Endothelial cell of coronary artery (primary cell): Measurements from ENCODE around the gene MLF2. TPM values are rescaled to one million over a fixed set of nuclear protein-coding genes. Genes with fewer than 3 reads are reported as not detected.

ENCODE experiments used
- total RNA-seq: library from RNA; depleted of rRNA; stranded (reverse); fragments of >200 nt; gene quantifications from 2 replicates; pipeline ENCODE4 v1.2.3, GENCODE V29; 2014

The MLF2 gene, protein sequence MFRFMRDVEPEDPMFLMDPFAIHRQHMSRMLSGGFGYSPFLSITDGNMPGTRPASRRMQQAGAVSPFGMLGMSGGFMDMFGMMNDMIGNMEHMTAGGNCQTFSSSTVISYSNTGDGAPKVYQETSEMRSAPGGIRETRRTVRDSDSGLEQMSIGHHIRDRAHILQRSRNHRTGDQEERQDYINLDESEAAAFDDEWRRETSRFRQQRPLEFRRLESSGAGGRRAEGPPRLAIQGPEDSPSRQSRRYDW
- total RNA-seq, result 78.1 and 83.2 TPM in 2 replicates

DNA sequence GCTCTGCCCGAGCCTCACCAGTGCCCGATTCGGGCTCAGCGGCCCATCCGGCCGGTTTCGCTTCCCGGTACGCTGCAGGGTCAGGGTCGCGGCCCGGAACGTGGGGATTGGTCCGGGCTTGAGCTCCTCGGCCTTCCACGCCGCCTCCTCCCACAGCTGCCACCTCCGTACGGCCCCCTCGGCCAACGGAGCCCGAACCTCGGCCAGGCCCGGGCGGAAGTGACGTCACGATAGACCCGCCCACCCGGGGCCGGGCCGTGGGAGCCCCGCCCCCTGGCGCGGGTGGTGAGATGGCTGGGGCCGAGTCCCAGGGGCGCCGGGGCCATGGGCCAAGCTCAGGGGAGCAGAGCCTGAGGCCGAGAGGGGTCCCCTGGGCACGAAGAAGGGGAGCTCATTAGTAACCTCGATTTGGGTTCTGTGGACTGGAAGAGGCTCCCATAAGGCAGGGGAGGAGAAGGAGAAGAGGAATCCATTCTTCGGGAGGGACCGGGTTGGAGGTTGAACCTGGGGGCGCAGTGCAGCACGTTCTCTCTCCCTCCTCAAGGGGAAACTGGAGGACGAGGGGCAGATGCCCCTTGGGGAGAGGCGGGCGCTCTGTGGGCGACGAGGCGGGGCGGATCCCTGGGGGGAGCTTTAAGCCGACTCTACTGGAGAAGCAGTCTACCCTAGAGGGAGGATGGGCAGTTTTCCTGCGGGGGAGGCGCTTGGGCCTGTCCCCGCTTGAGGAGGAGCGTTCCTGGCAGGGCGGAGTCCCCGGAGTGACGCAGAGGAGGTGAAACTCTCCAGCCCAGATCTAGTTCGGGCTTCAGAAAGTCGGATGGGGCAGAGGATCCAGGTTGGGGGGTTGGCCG lies at the start of gene MLF2:
Gene MLF2 (minus strand): TSS at position 221 of the 851 bp plus-strand sequence. CDS start 807 bp downstream, outside the sequence.

GRCh38 chr12:6788972-6789924 lies 36.3 kb upstream of the MLF2 start, which contains the start of gene CD4:
CD4 (plus strand) TSS chr12:6789528; CDS start chr12:6800139, 10,611 bp downstream.

GRCh38 chr12:6772331-6772695 lies 19.4 kb upstream of the MLF2 start, which contains the start of gene LAG3:
LAG3 (plus strand) TSS chr12:6772520; CDS start chr12:6772853, 333 bp downstream.

DNA sequence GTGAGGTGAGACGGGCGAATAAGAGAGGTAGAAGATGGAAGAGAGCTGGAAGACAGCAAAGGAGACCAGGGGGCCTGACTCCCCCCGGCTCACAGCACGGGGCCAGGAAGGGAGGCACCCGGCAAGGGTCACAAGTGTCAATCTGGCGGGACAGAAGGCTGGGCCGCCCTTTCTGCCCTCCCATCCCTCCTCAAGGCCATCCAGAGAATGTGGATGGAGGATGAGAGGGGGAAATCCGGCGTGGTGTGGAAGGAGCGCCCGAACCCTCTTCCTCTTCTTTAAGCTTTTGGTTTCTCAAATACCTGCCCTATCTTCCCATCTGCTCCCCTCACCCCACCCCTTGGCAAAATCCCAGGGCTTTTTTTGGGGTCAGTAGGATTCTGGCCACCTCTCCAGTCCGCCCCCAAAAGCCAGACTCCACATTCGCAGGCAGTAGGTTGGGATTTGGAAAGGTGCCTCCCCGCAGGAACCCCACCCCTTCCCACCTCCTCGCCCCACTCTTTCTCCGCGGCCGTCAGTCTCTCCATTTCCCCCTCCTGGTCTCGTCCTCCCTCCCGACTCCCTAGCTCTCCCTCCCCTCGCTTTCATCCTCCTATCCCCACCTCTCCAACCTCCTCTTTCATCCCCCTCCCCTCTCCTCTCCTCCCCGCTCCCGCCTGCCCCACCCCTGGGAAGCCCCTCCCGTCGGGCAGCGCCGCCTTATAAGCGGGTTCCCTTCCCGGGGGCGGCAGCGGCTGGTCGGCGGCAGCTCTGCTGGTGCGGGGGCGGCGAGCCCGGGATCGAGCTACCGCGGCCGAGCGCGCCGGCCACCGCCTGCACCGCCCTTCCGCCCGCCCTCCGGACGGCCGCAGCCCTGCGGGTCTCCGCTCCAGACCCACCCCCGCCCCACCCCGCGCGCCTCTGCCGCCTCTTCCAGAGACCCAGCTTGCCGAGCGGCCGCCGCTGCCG lies 13.0 kb upstream of the MLF2 start, which contains the start of gene PTMS:
Gene PTMS (plus strand): TSS at position 730 of the 948 bp plus-strand sequence. CDS start 343 bp downstream, outside the sequence.

GRCh38 chr12:6723607-6724408 lies 29.1 kb downstream of the MLF2 start, which contains the start of gene COPS7A:
COPS7A (plus strand) TSS chr12:6724046; CDS start chr12:6724657, 611 bp downstream.

DNA sequence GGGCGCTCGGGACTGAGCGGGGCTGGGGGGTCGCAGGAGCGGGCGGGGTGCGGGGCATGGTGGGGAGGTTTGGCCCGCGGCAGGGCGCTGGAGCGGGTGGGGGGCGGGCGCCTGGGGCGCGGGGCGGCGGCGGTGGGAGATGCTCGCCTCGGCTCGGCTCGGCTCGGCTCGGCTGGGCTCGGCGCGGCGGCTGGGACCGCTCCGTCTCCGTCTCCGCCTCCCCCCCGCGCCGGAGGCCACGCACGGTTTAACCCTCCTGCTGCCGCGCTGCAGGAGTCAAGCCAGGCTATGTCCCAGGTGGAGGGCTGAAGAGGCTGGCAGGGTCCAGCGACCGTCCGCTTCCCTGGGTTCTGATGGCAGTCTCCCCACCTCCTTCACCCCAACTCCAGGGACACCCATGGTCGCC lies 52.3 kb downstream of the MLF2 start, which contains the start of gene PIANP:
Gene PIANP (minus strand): TSS at position 170 of the 406 bp plus-strand sequence. CDS start 2,754 bp downstream, outside the sequence.

Other genes with a start within 250 kb of the MLF2 start
- 7,040 and 7,691 TPM in 2 replicates for gene GAPDH, start 218.6 kb downstream of the MLF2 start, total RNA-seq
- gene IFFO1, start 197.1 kb downstream of the MLF2 start, total RNA-seq, result 7.9 and 9.7 TPM in 2 replicates
- 21.1 and 24.8 TPM in 2 replicates for gene NOP2, start 184.8 kb downstream of the MLF2 start, total RNA-seq
- 201 and 205 TPM in 2 replicates for gene CHD4, start 145.8 kb downstream of the MLF2 start, total RNA-seq
- gene LPAR5, start 117.2 kb downstream of the MLF2 start, total RNA-seq, result not detected in 2 replicates
- gene ACRBP, start 105.7 kb downstream of the MLF2 start, total RNA-seq, result 0.27 and 0.28 TPM in 2 replicates
- 32.6 and 35.5 TPM in 2 replicates for gene ING4, start 90.0 kb downstream of the MLF2 start, total RNA-seq
- 9.0 and 12.4 TPM in 2 replicates for gene ZNF384, start 63.8 kb downstream of the MLF2 start, total RNA-seq
- gene PIANP, start 52.3 kb downstream of the MLF2 start, total RNA-seq, result under 0.01 TPM in 1 of 2 replicates, not detected in the other
- 41.5 and 63.7 TPM in 2 replicates for gene COPS7A, start 29.1 kb downstream of the MLF2 start, total RNA-seq
- 78.6 and 93.1 TPM in 2 replicates for gene PTMS, start 13.2 kb upstream of the MLF2 start, total RNA-seq
- gene LAG3, start 19.4 kb upstream of the MLF2 start, total RNA-seq, result under 0.01 and 0.09 TPM in 2 replicates
- gene CD4, start 36.4 kb upstream of the MLF2 start, total RNA-seq, result 0.09 TPM in 1 of 2 replicates, not detected in the other
- 6.4 and 10.2 TPM in 2 replicates for gene GPR162, start 68.7 kb upstream of the MLF2 start, total RNA-seq
- 57.4 and 81.5 TPM in 2 replicates for gene P3H3, start 75.3 kb upstream of the MLF2 start, total RNA-seq
- 1.3 and 1.5 TPM in 2 replicates for gene GNB3, start 87.8 kb upstream of the MLF2 start, total RNA-seq
- gene CDCA3, start 98.1 kb upstream of the MLF2 start, total RNA-seq, result 5.0 and 14.8 TPM in 2 replicates
- gene USP5, start 99.0 kb upstream of the MLF2 start, total RNA-seq, result 82.9 and 94.1 TPM in 2 replicates
- gene TPI1, start 114.4 kb upstream of the MLF2 start, total RNA-seq, result 1,012 and 1,804 TPM in 2 replicates
- 3.2 and 3.5 TPM in 2 replicates for gene SPSB2, start 120.2 kb upstream of the MLF2 start, total RNA-seq
- gene LRRC23, start 151.7 kb upstream of the MLF2 start, total RNA-seq, result 3.0 and 7.5 TPM in 2 replicates
- gene ENO2, start 161.4 kb upstream of the MLF2 start, total RNA-seq, result 5.6 and 33.4 TPM in 2 replicates
- gene ATN1, start 174.8 kb upstream of the MLF2 start, total RNA-seq, result 8.1 and 15.3 TPM in 2 replicates
- gene RNU7-1, start 190.7 kb upstream of the MLF2 start, total RNA-seq, result not detected in 2 replicates
- 115 and 143 TPM in 2 replicates for gene C12orf57, start 190.9 kb upstream of the MLF2 start, total RNA-seq
- gene PTPN6, start 198.2 kb upstream of the MLF2 start, total RNA-seq, result 0.09 and 0.19 TPM in 2 replicates
- gene PHB2, start 217.5 kb upstream of the MLF2 start, total RNA-seq, result 143 and 181 TPM in 2 replicates
- gene EMG1, start 217.8 kb upstream of the MLF2 start, total RNA-seq, result 37.2 and 38.7 TPM in 2 replicates